Amygdala (tissue), 56 donors: ENCODE results near the gene POLRMT.
"Not testable (repeated sequence)": the region's sequence is repeated elsewhere in the genome, so short reads cannot be mapped to it uniquely, and the experiment has no call there.

ENCODE experiments used
- DNase-seq, 56 donors: peaks; one replicate each; lab custom pipeline; 2025; lab: John Stamatoyannopoulos, UW

The POLRMT gene

DNA sequence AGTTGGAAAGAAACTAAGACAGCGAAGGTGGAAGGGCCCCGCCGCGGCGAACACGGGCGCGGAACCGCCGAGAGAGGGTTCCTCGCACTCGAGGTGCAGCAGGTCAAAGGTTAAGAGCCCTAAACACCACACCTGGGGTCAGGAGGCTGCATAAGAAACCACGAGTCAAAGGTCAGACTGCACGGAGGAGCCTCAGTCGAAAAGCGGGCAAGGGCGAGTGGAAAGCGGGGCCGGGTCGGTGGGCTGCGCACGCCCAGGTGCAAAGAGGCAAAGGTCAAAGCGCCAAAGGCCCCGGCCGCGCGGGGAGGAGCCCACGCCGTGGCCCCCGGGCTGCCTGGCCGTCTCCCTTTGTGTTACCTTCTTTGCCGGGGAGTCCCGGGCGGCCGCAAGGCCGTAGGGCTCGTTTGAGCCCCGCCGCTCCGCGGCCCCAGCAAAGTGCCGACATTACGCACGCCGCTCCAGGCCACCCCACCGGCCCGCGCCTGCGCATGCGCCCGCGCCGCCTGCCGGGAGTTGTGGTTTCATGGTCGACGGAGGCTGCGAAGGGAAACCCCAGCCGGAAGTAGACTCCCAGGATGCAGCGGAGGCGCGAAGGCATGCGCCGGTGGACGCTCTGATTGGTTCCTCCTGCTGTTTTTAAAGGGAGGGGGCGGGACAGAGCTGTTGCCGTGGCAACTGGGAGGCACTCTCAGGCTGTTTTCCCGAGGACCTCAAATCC is at the start of gene POLRMT:
TSS of gene POLRMT (minus strand) at position 470 of the 718 bp plus-strand sequence. CDS start at position 445, 25 bp downstream.
- peak; percentile 73 to 98 (median 94) for DNase-seq

- no peak for DNase-seq
These were observed 49.5 kb upstream of the POLRMT start for GRCh38 chr19:682678-683320.

DNA sequence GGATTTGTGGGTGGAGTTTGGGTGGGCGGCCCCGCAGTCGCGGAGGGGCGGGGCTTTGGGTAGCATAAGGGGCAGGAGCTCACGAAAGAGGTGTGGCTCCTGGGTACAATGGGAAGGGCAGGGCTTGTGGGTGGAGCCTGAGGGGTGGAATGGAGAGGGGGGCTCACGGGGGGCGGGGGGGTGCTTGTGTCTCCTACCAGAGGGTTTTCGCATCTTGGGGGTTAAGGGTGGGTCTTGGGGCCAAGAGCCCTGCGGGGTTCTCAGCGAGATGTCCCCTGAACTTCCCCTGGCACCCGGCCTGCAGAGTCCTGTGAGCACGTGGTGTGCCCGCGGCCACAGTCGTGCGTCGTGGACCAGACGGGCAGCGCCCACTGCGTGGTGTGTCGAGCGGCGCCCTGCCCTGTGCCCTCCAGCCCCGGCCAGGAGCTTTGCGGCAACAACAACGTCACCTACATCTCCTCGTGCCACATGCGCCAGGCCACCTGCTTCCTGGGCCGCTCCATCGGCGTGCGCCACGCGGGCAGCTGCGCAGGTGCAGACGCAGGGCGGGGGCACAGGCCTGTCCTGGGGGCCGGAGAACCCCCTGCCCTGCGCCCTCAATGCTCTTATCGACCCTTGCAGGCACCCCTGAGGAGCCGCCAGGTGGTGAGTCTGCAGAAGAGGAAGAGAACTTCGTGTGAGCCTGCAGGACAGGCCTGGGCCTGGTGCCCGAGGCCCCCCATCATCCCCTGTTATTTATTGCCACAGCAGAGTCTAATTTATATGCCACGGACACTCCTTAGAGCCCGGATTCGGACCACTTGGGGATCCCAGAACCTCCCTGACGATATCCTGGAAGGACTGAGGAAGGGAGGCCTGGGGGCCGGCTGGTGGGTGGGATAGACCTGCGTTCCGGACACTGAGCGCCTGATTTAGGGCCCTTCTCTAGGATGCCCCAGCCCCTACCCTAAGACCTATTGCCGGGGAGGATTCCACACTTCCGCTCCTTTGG is 48.0 kb upstream of the POLRMT start:
- peak in 6 of 56 donors; percentile 47 to 84 (median 70) for DNase-seq

GRCh38 chr19:680287-681028 is 47.1 kb upstream of the POLRMT start:
- DNase-seq, result peak; percentile 69 to 100 (median 99)

DNA sequence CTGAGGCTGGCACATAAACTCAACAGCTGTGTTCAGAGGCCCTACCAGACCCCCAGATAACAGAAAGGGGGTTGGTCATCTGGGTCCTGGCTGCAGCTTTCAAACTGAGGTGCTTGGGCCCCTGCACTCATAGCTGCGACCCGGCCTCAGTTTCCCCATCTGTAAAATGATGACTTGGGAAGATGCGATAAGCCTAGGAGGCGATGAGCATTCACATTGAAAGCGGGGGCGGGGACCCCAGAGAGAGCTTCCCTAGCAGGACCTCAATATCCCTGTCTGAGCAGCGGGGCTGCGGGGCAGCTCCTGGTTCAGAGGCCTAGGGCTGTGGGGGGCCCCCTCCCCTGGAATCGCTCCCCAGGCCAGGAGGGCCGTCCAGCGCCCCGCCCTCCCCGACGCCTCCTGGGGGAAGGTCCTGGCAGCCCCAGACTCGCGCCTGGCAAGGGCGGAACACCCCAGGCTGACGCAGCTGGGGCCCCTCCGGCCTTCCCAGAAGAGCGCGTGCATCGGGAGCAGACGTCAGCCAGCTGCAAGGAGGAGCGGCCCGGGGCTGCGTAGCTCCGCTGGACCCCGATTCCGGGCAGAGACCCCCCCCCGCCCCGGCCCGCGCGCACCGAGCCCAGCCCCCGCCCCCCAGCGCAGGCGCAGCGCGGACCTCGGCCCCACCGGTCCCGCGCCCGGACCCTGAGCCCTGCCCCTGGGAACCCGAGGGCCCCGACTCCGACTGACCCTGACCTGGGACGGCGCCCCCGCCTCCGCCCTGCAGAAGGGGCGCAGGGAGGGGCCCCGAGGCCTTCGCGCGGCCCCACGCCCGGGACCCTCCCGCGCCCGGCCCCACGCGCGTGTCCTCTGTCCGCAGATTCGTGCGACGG is 46.3 kb upstream of the POLRMT start:
- peak in 30 of 56 donors; percentile 34 to 69 (median 51) for DNase-seq

DNA sequence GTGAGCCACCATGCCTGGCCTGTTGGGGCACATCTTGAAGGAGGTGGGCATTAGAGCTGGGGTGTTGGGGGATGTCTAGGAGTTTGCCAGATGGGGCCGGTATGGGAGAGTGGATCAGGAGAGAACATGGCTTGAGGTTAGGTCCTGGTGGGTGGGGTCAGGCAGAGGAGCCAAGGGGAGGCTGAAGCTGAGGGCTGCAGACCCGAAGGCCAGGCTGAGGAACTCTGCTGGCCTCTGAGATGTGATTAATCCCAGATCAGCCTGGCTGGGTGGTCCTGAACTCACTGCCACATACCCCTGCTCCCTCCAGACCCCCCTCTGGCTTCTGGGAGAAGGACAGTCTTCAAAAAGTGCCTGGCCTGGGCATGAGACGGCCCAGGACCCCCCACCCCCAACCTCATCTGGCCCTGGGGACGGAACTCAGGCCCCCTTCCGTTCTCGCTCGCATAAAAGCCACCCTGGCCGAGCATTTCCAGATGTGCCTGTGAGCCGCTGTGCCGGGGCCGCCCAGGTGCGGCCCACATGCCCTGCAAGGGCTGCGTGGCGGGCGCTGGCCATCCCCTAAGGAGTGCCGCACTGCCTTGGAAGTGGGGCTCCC is 45.6 kb upstream of the POLRMT start:
- DNase-seq, result no peak

GRCh38 chr19:677601-678436 is 44.5 kb upstream of the POLRMT start:
- DNase-seq, result peak in 1 of 56 donors; percentile 37

- DNase-seq, result peak in 5 of 56 donors; percentile 18 to 55 (median 29)
These were observed 43.9 kb upstream of the POLRMT start for GRCh38 chr19:677201-677600.

GRCh38 chr19:676339-677105 is 43.2 kb upstream of the POLRMT start, which contains the start of gene FSTL3:
TSS of gene FSTL3 (plus strand) at chr19:676392. CDS start at chr19:676424, 32 bp downstream.
- no peak for DNase-seq

GRCh38 chr19:676007-676338 is 42.6 kb upstream of the POLRMT start:
- no peak for DNase-seq

DNA sequence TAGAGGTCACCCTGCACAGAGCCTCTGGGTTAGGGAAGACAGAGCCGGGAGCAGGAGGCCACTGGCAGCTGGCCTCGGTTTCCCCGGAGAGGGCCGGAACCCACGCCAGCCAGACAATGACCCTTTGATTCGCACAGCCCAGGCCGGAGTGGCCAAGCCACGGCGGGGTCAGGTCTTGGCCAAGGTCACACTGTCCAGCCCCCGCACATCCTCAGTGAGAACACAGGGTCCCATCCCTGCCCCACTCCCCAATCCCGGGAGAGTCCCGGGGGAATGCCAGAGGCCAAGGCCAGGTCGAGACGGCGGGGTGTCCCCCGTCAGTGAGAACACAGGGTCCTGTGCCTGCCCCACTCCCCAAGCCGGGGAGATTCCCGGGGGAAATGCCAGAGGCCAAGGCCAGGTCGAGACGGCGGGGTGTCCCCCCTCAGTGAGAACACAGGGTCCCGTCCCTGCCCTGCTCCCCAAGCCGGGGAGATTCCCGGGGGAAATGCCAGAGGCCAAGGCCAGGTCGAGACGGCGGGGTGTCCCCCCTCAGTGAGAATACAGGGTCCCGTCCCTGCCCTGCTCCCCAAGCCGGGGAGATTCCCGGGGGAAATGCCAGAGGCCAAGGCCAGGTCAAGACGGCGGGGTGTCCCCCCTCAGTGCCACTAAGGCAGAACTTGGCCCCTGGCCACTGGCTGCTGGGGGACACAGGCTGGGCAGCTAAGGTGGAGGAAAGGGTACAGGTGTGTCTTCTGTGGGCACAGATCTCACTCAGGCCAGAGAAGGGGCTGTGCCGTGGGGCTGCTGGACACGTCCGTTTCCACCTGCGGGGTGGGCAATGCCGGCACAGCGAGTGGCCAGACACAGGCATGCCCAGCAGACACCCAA is 41.2 kb upstream of the POLRMT start:
- peak in 22 of 56 donors; percentile 5 to 58 (median 30) for DNase-seq

- DNase-seq, result no peak
These were observed 37.3 kb upstream of the POLRMT start for GRCh38 chr19:670609-671075.

- not testable (repeated sequence) for DNase-seq
These were observed 35.5 kb upstream of the POLRMT start for GRCh38 chr19:668675-669434.

GRCh38 chr19:666985-667573 is 33.7 kb upstream of the POLRMT start:
- not testable (repeated sequence) for DNase-seq
